ENCODE results near the gene AKAP13.

- TF ChIP-seq POLR2A (IDR thresholded peaks at IDR 0.05) (no peak), CTCF (IDR thresholded peaks at IDR 0.05) (no peak)
These were observed 184.3 kb downstream of the AKAP13 start for GRCh38 chr15:85564686-85565085.

All from esophagus squamous epithelium (tissue), 4 donors.